IMR-90 (cell line): ENCODE data around the gene CCDC171. TPM values are rescaled to one million over a fixed set of nuclear protein-coding genes. Genes with fewer than 3 reads are reported as not detected.

Experiments used
- ATAC-seq: fragments of 200-7000 bp; cut with Tn5 transposase; 2 replicates; pipeline ENCODE4 v1.9.1; 2020; ENCODE audit warnings: low read depth, mild to moderate bottlenecking, moderate library complexity
- BruUV-seq: library from RNA; stranded (reverse); fragments of 400-500 nt; replicated peaks from 2 replicates; lab custom pipeline; 2021; lab: Mats Ljungman, UMichigan
- CTCF ChIA-PET: fragments of 300-600 bp; formaldehyde crosslinking; extraction: SDS; loops from one replicate; lab custom pipeline; 2021; ENCODE audit warnings: antibody characterized with exemption; lab: Yijun Ruan, JAX
- POLR2A ChIA-PET: fragments of 300-600 bp; sonication (Branson Sonifier 250); formaldehyde crosslinking; loops from one replicate; lab custom pipeline; 2022; ENCODE audit warnings: antibody characterized with exemption; ENCODE audit not compliant: unreplicated experiment; lab: Charles Lee
- DNase-seq: peaks from one replicate; pipeline ENCODE4 v3.0.0; 2013
- H2AFZ ChIP-seq: replicated peaks from 2 replicates; pipeline ENCODE3; 2013; ENCODE audit warnings: low read length, mild to moderate bottlenecking; ENCODE audit not compliant: poor library complexity
- H2AK5ac ChIP-seq: 2 replicates; pipeline ENCODE4 v1.6.1; 2013; ENCODE audit warnings: low read depth, low read length, inconsistent platforms
- H2AK9ac ChIP-seq: replicated peaks from 2 replicates; pipeline ENCODE3; 2013; ENCODE audit warnings: mild to moderate bottlenecking, low read depth, low read length, moderate library complexity; ENCODE audit not compliant: poor library complexity
- H2BK120ac ChIP-seq: 2 replicates; pipeline ENCODE4 v1.6.1; 2013; ENCODE audit warnings: low read depth, low read length, inconsistent platforms
- H2BK15ac ChIP-seq: 3 replicates; pipeline ENCODE4 v1.6.1; 2013; ENCODE audit warnings: low read depth, low read length, inconsistent platforms
- H2BK20ac ChIP-seq: 2 replicates; pipeline ENCODE4 v1.6.1; 2013; ENCODE audit warnings: low read depth, mild to moderate bottlenecking, inconsistent platforms, low read length, moderate library complexity
- H2BK5ac ChIP-seq: 2 replicates; pipeline ENCODE4 v1.6.1; 2013; ENCODE audit warnings: mild to moderate bottlenecking, low read depth, low read length, inconsistent platforms; ENCODE audit not compliant: poor library complexity, severe bottlenecking
- H3K14ac ChIP-seq: replicated peaks from 2 replicates; pipeline ENCODE4 v1.6.1; 2013; ENCODE audit warnings: low read depth, low read length, inconsistent platforms
- H3K18ac ChIP-seq: 2 replicates; pipeline ENCODE4 v1.6.1; 2013; ENCODE audit warnings: low read depth, low read length, control low read depth
- H3K23ac ChIP-seq: 2 replicates; pipeline ENCODE4 v1.6.1; 2013; ENCODE audit warnings: low read depth, low read length, inconsistent platforms
- H3K27ac ChIP-seq: 2 replicates; pipeline ENCODE4 v1.5.1; 2013; ENCODE audit warnings: mild to moderate bottlenecking, control low read depth, low read length; ENCODE audit not compliant: insufficient read depth
- H3K27me3 ChIP-seq: 2 replicates; pipeline ENCODE4 v1.6.1; 2013; ENCODE audit warnings: low read length; ENCODE audit not compliant: control insufficient read depth, insufficient read depth
- H3K36me3 ChIP-seq: 2 replicates; pipeline ENCODE4 v1.6.1; 2013; ENCODE audit warnings: low read length, mixed read lengths; ENCODE audit not compliant: control insufficient read depth, insufficient read depth
- H3K4ac ChIP-seq: 2 replicates; pipeline ENCODE4 v1.6.1; 2013; ENCODE audit warnings: low read depth, low read length, inconsistent platforms
- H3K4me1 ChIP-seq: 2 replicates; pipeline ENCODE4 v1.6.1; 2013; ENCODE audit warnings: low read length, mixed read lengths; ENCODE audit not compliant: control insufficient read depth, insufficient read depth
- H3K4me2 ChIP-seq: 2 replicates; pipeline ENCODE4 v1.6.1; 2013; ENCODE audit warnings: low read depth, mild to moderate bottlenecking, control low read depth, low read length, moderate library complexity
- H3K4me3 ChIP-seq: 2 replicates; pipeline ENCODE4 v1.5.1; 2013; ENCODE audit warnings: low read depth, mild to moderate bottlenecking, control low read depth, low read length, moderate library complexity; ENCODE audit not compliant: insufficient read depth
- H3K56ac ChIP-seq: 2 replicates; pipeline ENCODE4 v1.6.1; 2013; ENCODE audit warnings: low read length, inconsistent platforms; ENCODE audit not compliant: insufficient read depth; ENCODE audit errors: extremely low read depth
- H3K79me1 ChIP-seq, 2 experiments: 2 replicates each; pipeline ENCODE4 v1.6.1; 2013; ENCODE audit warnings: low read length in 2 of 2, inconsistent platforms in 1 of 2, low read depth in 1 of 2
- H3K9ac ChIP-seq: 2 replicates; pipeline ENCODE4 v1.6.1; 2013; ENCODE audit warnings: low read depth, low read length, control low read depth
- H3K9me1 ChIP-seq: 2 replicates; pipeline ENCODE4 v1.6.1; 2013; ENCODE audit warnings: low read length, inconsistent platforms; ENCODE audit not compliant: insufficient read depth
- H3K9me3 ChIP-seq: 2 replicates; pipeline ENCODE4 v1.6.1; 2013; ENCODE audit warnings: low read length; ENCODE audit not compliant: control insufficient read depth, insufficient read depth
- H4K20me1 ChIP-seq: 2 replicates; pipeline ENCODE4 v1.6.1; 2013; ENCODE audit warnings: low read length, inconsistent platforms; ENCODE audit not compliant: insufficient read depth
- H4K5ac ChIP-seq: 2 replicates; pipeline ENCODE4 v1.6.1; 2013; ENCODE audit warnings: mild to moderate bottlenecking, low read depth, low read length, control low read depth
- H4K8ac ChIP-seq, 2 experiments: 2 replicates each; pipeline ENCODE4 v1.6.1; 2013; ENCODE audit warnings: low read depth in 2 of 2, low read length in 2 of 2, control low read depth in 1 of 2, inconsistent platforms in 1 of 2
- H4K91ac ChIP-seq: 2 replicates; pipeline ENCODE4 v1.6.1; 2013; ENCODE audit warnings: low read depth, low read length, inconsistent platforms; ENCODE audit not compliant: insufficient read depth
- CEBPB ChIP-seq: IDR thresholded peaks from 2 replicates; pipeline ENCODE4 v1.6.1; 2012; ENCODE audit warnings: low read depth, low read length, improper control_type of control experiment
- MAFK ChIP-seq: IDR thresholded peaks from 2 replicates; pipeline ENCODE4 v1.6.1; 2012; ENCODE audit warnings: low read depth, low read length, improper control_type of control experiment
- RFX5 ChIP-seq: IDR thresholded peaks from 2 replicates; pipeline ENCODE4 v1.8.0; 2012; ENCODE audit warnings: low read depth, mild to moderate bottlenecking, low read length, moderate library complexity
- WGBS, 2 experiments: methylation state at CpG; one replicate each; pipeline versions ENCODE4 v1.1.5 to v1.1.7; 2013; ENCODE audit warnings: missing lambda C conversion rate in 2 of 2; ENCODE audit not compliant: insufficient read length in 1 of 2; ENCODE audit errors: extremely low coverage in 2 of 2; 5-methylcytosine and 5-hydroxymethylcytosine counted together
- dilution Hi-C: fragments of 300-500 bp; cut with HindIII; formaldehyde crosslinking; loops from one replicate; pipeline ENCODE4 v1.14.3; 2018; ENCODE audit warnings: low sequenced_read_pairs; ENCODE audit not compliant: unreplicated experiment
- in situ Hi-C: fragments of 300-500 bp; cut with MboI; formaldehyde crosslinking; loops from 3 replicates; pipeline ENCODE4 v1.14.3; 2019; ENCODE audit warnings: low sequenced_read_pairs, inconsistent platforms, mixed read lengths
- intact Hi-C: fragments of 100-400 bp; cut with micrococcal nuclease; formaldehyde crosslinking; loops from 2 replicates; pipeline ENCODE4 v1.10.0; 2022
- polyA plus RNA-seq, 3 experiments: library from polyadenylated mRNA; depleted of rRNA; stranded (reverse); fragments of >200 nt; gene quantifications; 2 replicates each; pipeline ENCODE4 v1.2.3, GENCODE V29; 2012; ENCODE audit warnings: low replicate concordance in 1 of 3
- total RNA-seq: library from RNA; depleted of rRNA; stranded (reverse); fragments of >200 nt; gene quantifications from 2 replicates; pipeline ENCODE4 v1.2.3, GENCODE V29; 2012

CCDC171 gene
- total and polyA plus RNA-seq, 2 of the 4 experiments (the other 2 are of a cell fraction), result 0.63 to 2.2 TPM

DNA sequence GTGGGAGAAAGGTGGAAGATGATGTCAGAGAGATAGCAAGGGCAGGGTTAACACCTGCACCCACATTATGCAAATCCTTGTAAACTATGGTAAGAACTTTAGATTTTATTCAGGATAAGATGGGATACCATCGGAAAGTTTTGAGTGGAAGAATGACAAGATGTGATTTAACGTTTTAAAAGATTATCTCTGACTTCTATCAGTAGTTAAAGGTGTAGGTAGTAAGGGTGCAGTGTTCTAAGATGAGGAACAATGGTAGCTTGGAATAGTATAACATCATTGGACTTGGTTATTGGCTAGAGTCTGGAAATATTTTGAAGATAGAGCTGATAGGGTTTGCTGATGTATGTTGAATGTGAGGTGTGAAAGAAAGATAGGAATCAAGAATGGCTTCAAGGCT is 211.3 kb downstream of the CCDC171 start:
- no peak overlapping the region for H4K8ac ChIP-seq
- BruUV-seq, result no TSS peak
- no peak overlapping the region for H3K9ac ChIP-seq
- DNase-seq, result no peak
- TF ChIP-seq CEBPB (no peak), RFX5 (no peak), MAFK (no peak)
- no peak overlapping the region for H2BK120ac ChIP-seq
- H3K36me3 ChIP-seq, result no peaks in the 10 kb centered on the region
- 88% methylated on average over 2 of the region's 2 CpGs; no CpG with 5 or more reads in 1 of the 2 experiments for WGBS, 2 experiments
- no peak overlapping the region for H3K27ac ChIP-seq
- H2AK5ac ChIP-seq, result no peak overlapping the region
- H3K9me1 ChIP-seq, result no peaks in the 10 kb centered on the region
- in situ Hi-C loops (no loop called here), dilution Hi-C loops (no loop called here), intact Hi-C loops (no loop called here)
- H3K4me2 ChIP-seq, result no peak overlapping the region
- H3K4me1 ChIP-seq, result no peaks in the 10 kb centered on the region
- no peak overlapping the region for H2AFZ ChIP-seq
- no peak overlapping the region for H4K5ac ChIP-seq
- H3K4me3 ChIP-seq, result no peak overlapping the region
- H3K14ac ChIP-seq, result no peak overlapping the region
- no peak overlapping the region for H2BK5ac ChIP-seq
- no peak overlapping the region for H3K18ac ChIP-seq
- H3K9me3 ChIP-seq, result no peaks in the 10 kb centered on the region
- ChIA-PET CTCF (no interaction called here), POLR2A (no interaction called here)
- H2BK15ac ChIP-seq, result no peak overlapping the region
- H2AK9ac ChIP-seq, result no peak overlapping the region
- no peak overlapping the region for H3K56ac ChIP-seq
- H3K23ac ChIP-seq, result no peak overlapping the region
- H4K91ac ChIP-seq, result no peak overlapping the region
- no peaks in the 10 kb centered on the region for H4K20me1 ChIP-seq
- H3K79me1 ChIP-seq, result no peaks in the 10 kb centered on the region
- H2BK20ac ChIP-seq, result no peak overlapping the region
- no peak for ATAC-seq
- no peaks in the 10 kb centered on the region; the same call in 1 of the 2 replicates for H3K27me3 ChIP-seq
- no peak overlapping the region for H3K4ac ChIP-seq
